Neural progenitor cell (in vitro differentiated cells): ENCODE data around the gene PPP2R2C. TPM values are rescaled to one million over a fixed set of nuclear protein-coding genes. Genes with fewer than 3 reads are reported as not detected.

Source experiments
- DNase-seq: peaks from one replicate; pipeline ENCODE4 v3.0.0-alpha.2; 2016; ENCODE audit warnings: low spot score
- H2AFZ ChIP-seq: fragments of 200-600 bp; sonication (generic); replicated peaks from 2 replicates; pipeline ENCODE4 v1.6.1; 2016; ENCODE audit warnings: antibody characterized with exemption
- H3F3A ChIP-seq: fragments of 200-600 bp; sonication (generic); 2 replicates; pipeline ENCODE4 v1.6.1; 2016; ENCODE audit warnings: antibody characterized with exemption, low read depth
- H3K27ac ChIP-seq: fragments of 200-600 bp; sonication (generic); 2 replicates; pipeline ENCODE4 v1.5.1; 2016; ENCODE audit warnings: mild to moderate bottlenecking
- H3K27me3 ChIP-seq: fragments of 200-600 bp; sonication (generic); 2 replicates; pipeline ENCODE4 v1.6.1; 2016; ENCODE audit warnings: mild to moderate bottlenecking, moderate library complexity
- H3K36me3 ChIP-seq: fragments of 200-600 bp; sonication (generic); 2 replicates; pipeline ENCODE4 v1.5.1; 2016
- H3K4me1 ChIP-seq: fragments of 200-600 bp; sonication (generic); 2 replicates; pipeline ENCODE4 v1.6.1; 2016; ENCODE audit warnings: mixed run types
- H3K4me2 ChIP-seq: fragments of 200-600 bp; sonication (generic); 2 replicates; pipeline ENCODE4 v1.6.1; 2016
- H3K4me3 ChIP-seq: fragments of 200-600 bp; sonication (generic); 2 replicates; pipeline ENCODE4 v1.5.1; 2016
- H3K79me2 ChIP-seq: fragments of 200-600 bp; sonication (generic); 2 replicates; pipeline ENCODE4 v1.6.1; 2016; ENCODE audit warnings: low read depth
- H3K9ac ChIP-seq: fragments of 200-600 bp; sonication (generic); 2 replicates; pipeline ENCODE4 v1.6.1; 2016
- H3K9me3 ChIP-seq: fragments of 200-600 bp; sonication (generic); 2 replicates; pipeline ENCODE4 v1.5.1; 2016; ENCODE audit warnings: low read depth
- H4K20me1 ChIP-seq: fragments of 200-600 bp; sonication (generic); 2 replicates; pipeline ENCODE4 v1.6.1; 2016; ENCODE audit warnings: low read depth
- H3K27ac Mint-ChIP-seq: 3 replicates; pipeline ENCODE4 v1.8.0; 2021; ENCODE audit warnings: mixed read lengths
- H3K27me3 Mint-ChIP-seq: 2 replicates; pipeline ENCODE4 v1.8.0; 2022; ENCODE audit warnings: low read depth, mild to moderate bottlenecking, inconsistent platforms, moderate library complexity, mixed read lengths; ENCODE audit not compliant: insufficient read depth
- H3K36me3 Mint-ChIP-seq: 3 replicates; pipeline ENCODE4 v1.8.0; 2021; ENCODE audit warnings: mixed read lengths
- H3K4me1 Mint-ChIP-seq: 3 replicates; pipeline ENCODE4 v1.8.0; 2021; ENCODE audit warnings: mixed read lengths
- H3K4me3 Mint-ChIP-seq: 3 replicates; pipeline ENCODE4 v1.8.0; 2021; ENCODE audit warnings: mild to moderate bottlenecking, moderate library complexity, mixed read lengths
- H3K9me3 Mint-ChIP-seq: 3 replicates; pipeline ENCODE4 v1.8.0; 2020; ENCODE audit warnings: mixed read lengths
- CTCF ChIP-seq: fragments of 200-600 bp; sonication (generic); IDR thresholded peaks from 2 replicates; pipeline ENCODE4 v1.5.1; 2017; ENCODE audit warnings: antibody characterized with exemption, mild to moderate bottlenecking
- EZH2 ChIP-seq: fragments of 200-600 bp; sonication (generic); IDR thresholded peaks from 2 replicates; pipeline ENCODE4 v1.6.1; 2017; ENCODE audit warnings: antibody characterized with exemption, mild to moderate bottlenecking, moderate library complexity
- EZH2phosphoT487 ChIP-seq: fragments of 200-600 bp; sonication (generic); IDR thresholded peaks from 2 replicates; pipeline ENCODE4 v1.6.1; 2017; ENCODE audit warnings: antibody characterized with exemption
- total RNA-seq: library from RNA; depleted of rRNA; stranded (reverse); fragments of >200 nt; gene quantifications from 2 replicates; pipeline ENCODE4 v1.2.3, GENCODE V29; 2015; ENCODE audit warnings: low replicate concordance

PPP2R2C gene
- total RNA-seq, 1 donor from 2014 or later, result 3.5 TPM

- H3K27ac ChIP-seq, result no peak overlapping the region
- H3F3A ChIP-seq, result no peaks in the 10 kb centered on the region
- Mint-ChIP-seq H3K27me3 (peaks cover 29% of the 10 kb centered on the region), H3K4me1 (peaks cover 16% of the 10 kb centered on the region), H3K4me3 (no peak overlapping the region), H3K36me3 (no peaks in the 10 kb centered on the region), H3K9me3 (no peaks in the 10 kb centered on the region), H3K27ac (no peak overlapping the region)
- no peaks in the 10 kb centered on the region for H3K79me2 ChIP-seq
- H3K9ac ChIP-seq, result no peak overlapping the region
- H2AFZ ChIP-seq, result no peak overlapping the region
- no peaks in the 10 kb centered on the region for H4K20me1 ChIP-seq
- no peaks in the 10 kb centered on the region for H3K36me3 ChIP-seq
- H3K9me3 ChIP-seq, result no peaks in the 10 kb centered on the region
- DNase-seq, result no peak
- no peak overlapping the region for H3K4me2 ChIP-seq
- H3K4me3 ChIP-seq, result no peak overlapping the region
- no peaks in the 10 kb centered on the region for H3K27me3 ChIP-seq
- TF ChIP-seq EZH2phosphoT487, result no peak
- no peak for TF ChIP-seq CTCF
- no peak for TF ChIP-seq EZH2
- peaks cover 19% of the 10 kb centered on the region for H3K4me1 ChIP-seq
Observed at GRCh38 chr4:6383009-6383404, 89.4 kb downstream of the PPP2R2C start.

GRCh38 chr4:6381571-6382123 is 90.8 kb downstream of the PPP2R2C start:
- no peaks in the 10 kb centered on the region for H3F3A ChIP-seq
- no peak overlapping the region for H3K27ac Mint-ChIP-seq
- H3K4me1 Mint-ChIP-seq, result peaks cover 22% of the 10 kb centered on the region
- H3K9ac ChIP-seq, result no peak overlapping the region
- H3K27me3 ChIP-seq, result no peaks in the 10 kb centered on the region
- H3K27ac ChIP-seq, result no peak overlapping the region
- no peak overlapping the region for H3K4me2 ChIP-seq
- DNase-seq, result no peak
- no peaks in the 10 kb centered on the region for H3K36me3 Mint-ChIP-seq
- H2AFZ ChIP-seq, result no peak overlapping the region
- H3K4me3 ChIP-seq, result no peak overlapping the region
- H3K27me3 Mint-ChIP-seq, result peaks cover 29% of the 10 kb centered on the region
- no peaks in the 10 kb centered on the region for H3K9me3 ChIP-seq
- no peak overlapping the region for H3K4me3 Mint-ChIP-seq
- no peaks in the 10 kb centered on the region for H4K20me1 ChIP-seq
- H3K36me3 ChIP-seq, result no peaks in the 10 kb centered on the region
- no peaks in the 10 kb centered on the region for H3K79me2 ChIP-seq
- TF ChIP-seq EZH2 (no peak), EZH2phosphoT487 (no peak), CTCF (no peak)
- H3K4me1 ChIP-seq, result peaks cover 26% of the 10 kb centered on the region
- H3K9me3 Mint-ChIP-seq, result no peaks in the 10 kb centered on the region

- no peak for TF ChIP-seq EZH2
- no peak for TF ChIP-seq CTCF
- TF ChIP-seq EZH2phosphoT487, result no peak
- H3K27me3 Mint-ChIP-seq, result peaks cover 32% of the 10 kb centered on the region
- Histone ChIP-seq H3K4me1 (peaks cover 26% of the 10 kb centered on the region), H4K20me1 (no peaks in the 10 kb centered on the region), H3K27ac (no peak overlapping the region), H3K36me3 (no peaks in the 10 kb centered on the region), H3K9ac (no peak overlapping the region), H3K4me3 (no peak overlapping the region), H3F3A (no peaks in the 10 kb centered on the region), H3K79me2 (no peaks in the 10 kb centered on the region), H2AFZ (no peak overlapping the region), H3K27me3 (no peaks in the 10 kb centered on the region), H3K9me3 (no peaks in the 10 kb centered on the region), H3K4me2 (no peak overlapping the region)
- H3K36me3 Mint-ChIP-seq, result no peaks in the 10 kb centered on the region
- H3K4me3 Mint-ChIP-seq, result no peak overlapping the region
- H3K4me1 Mint-ChIP-seq, result peaks cover 23% of the 10 kb centered on the region
- DNase-seq, result no peak
- H3K9me3 Mint-ChIP-seq, result no peaks in the 10 kb centered on the region
- no peak overlapping the region for H3K27ac Mint-ChIP-seq
Observed at GRCh38 chr4:6380746-6381410, 91.5 kb downstream of the PPP2R2C start.
